Measurements from ENCODE around the gene GPD1.

- TF ChIP-seq, protein P1, sequence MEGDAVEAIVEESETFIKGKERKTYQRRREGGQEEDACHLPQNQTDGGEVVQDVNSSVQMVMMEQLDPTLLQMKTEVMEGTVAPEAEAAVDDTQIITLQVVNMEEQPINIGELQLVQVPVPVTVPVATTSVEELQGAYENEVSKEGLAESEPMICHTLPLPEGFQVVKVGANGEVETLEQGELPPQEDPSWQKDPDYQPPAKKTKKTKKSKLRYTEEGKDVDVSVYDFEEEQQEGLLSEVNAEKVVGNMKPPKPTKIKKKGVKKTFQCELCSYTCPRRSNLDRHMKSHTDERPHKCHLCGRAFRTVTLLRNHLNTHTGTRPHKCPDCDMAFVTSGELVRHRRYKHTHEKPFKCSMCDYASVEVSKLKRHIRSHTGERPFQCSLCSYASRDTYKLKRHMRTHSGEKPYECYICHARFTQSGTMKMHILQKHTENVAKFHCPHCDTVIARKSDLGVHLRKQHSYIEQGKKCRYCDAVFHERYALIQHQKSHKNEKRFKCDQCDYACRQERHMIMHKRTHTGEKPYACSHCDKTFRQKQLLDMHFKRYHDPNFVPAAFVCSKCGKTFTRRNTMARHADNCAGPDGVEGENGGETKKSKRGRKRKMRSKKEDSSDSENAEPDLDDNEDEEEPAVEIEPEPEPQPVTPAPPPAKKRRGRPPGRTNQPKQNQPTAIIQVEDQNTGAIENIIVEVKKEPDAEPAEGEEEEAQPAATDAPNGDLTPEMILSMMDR (IDR thresholded peaks at IDR 0.05): no peak
- no peak for TF ChIP-seq POLR2A (IDR thresholded peaks at IDR 0.05)
These were observed 47.2 kb upstream of the GPD1 start for GRCh38 chr12:50056639-50056976.
